Heart left ventricle (tissue), 13 donors: Measurements from ENCODE around the gene DBNDD1.

Source experiments
- POLR2A ChIP-seq, 2 donors: fragments of 450-650 bp; IDR thresholded peaks; one replicate each; pipeline ENCODE4 v1.6.1; 2017; ENCODE audit warnings: antibody characterized with exemption in 2 of 2, mild to moderate bottlenecking in 2 of 2, moderate library complexity in 2 of 2
- TF ChIP-seq, protein P1 (sequence below), 12 donors: fragments of 200-600 bp; sonication (generic) in 4 of 12; IDR thresholded peaks; one replicate each; pipeline versions ENCODE4 v1.5.0 to v1.8.0; 2018 to 2022; ENCODE audit warnings: antibody characterized with exemption in 12 of 12, mild to moderate bottlenecking in 5 of 12
- donor health status: ischemic (EF 13 %, LVEDD 7.1; RV severe dilation, severe dysfunction).
- donor health status: DM: no; HTN: yes; CAD: no.
- donor health status: DM: no; HTN: no; CAD: no.
- donor health status: ischemic (EF 25% LVEDD 6.9; RV normal size, moderate dysfunction).
- donor health status: ischemic (EF 25% LVEDD 5.7; RV mildly dilated, moderate dysfunction).
- donor health status: ischemic (EF 35%, LVEDD 5.7; RV mildly dilated, moderate dysfunction).
- donor health status: nonischemic (EF 11% LVEDD 7.7; RV severe dilation, severe dysfunction).
- donor health status: DM: yes; HTN: yes; CAD: no.
- donor health status: PGD.
- donor health status: ischemic (EF 29% LVEDD 5.4; RV normal size, mild dysfunction).
- donor health status: nonischemic (EF 23%, LVEDD 6.1; RV moderate dilation, normal function).

DNA sequence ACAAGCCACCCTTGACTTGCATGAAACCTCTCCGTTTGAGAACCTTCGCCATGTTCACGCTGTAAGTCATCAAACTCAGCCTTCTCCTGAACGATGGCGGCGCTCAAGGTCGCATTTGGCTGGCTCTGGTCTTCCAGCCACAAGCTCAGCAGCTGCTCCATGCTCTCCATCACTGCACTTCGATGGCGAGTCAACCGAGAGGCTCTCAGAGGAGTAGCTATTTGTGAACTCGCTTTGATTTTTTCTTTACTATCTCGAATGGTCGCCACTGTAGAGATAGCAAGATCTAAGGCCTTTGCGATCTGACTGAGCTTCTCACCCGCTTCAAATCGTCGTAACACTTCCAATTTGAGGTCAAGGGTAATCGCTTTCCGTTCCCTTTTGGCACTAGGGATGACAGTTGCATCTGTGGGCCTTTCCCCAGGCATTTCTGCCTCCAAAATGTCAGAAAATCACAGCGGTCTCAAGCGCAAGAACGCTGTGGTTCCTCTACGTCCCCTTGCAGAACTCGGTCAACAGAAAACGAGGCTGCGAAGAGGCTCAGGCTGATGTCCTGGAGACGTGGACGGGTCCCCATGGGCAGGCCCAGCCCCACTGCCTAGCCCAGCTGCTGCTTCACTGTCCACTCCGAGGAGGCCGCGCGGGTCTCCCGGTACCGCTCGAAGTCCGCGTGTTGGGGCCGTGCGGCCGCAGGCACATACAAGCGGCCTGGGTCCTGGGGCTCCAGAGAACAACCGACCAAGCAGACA, 47.6 kb downstream of the DBNDD1 start:
- TF ChIP-seq, protein P1, sequence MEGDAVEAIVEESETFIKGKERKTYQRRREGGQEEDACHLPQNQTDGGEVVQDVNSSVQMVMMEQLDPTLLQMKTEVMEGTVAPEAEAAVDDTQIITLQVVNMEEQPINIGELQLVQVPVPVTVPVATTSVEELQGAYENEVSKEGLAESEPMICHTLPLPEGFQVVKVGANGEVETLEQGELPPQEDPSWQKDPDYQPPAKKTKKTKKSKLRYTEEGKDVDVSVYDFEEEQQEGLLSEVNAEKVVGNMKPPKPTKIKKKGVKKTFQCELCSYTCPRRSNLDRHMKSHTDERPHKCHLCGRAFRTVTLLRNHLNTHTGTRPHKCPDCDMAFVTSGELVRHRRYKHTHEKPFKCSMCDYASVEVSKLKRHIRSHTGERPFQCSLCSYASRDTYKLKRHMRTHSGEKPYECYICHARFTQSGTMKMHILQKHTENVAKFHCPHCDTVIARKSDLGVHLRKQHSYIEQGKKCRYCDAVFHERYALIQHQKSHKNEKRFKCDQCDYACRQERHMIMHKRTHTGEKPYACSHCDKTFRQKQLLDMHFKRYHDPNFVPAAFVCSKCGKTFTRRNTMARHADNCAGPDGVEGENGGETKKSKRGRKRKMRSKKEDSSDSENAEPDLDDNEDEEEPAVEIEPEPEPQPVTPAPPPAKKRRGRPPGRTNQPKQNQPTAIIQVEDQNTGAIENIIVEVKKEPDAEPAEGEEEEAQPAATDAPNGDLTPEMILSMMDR (IDR thresholded peaks at IDR 0.05): no peak
- TF ChIP-seq POLR2A (IDR thresholded peaks at IDR 0.05): no peak
